HG02642 (cell line): Measurements from ENCODE around the gene SHISAL2A.

Experiments used
- ATAC-seq: cut with Tn5 transposase; IDR thresholded peaks from one replicate; pipeline ENCODE4 v1.9.1; 2021; ENCODE audit warnings: mild to moderate bottlenecking; ENCODE audit not compliant: unreplicated experiment, poor library complexity

Gene SHISAL2A

GRCh38 chr1:52658795-52659194, 25.8 kb downstream of the SHISAL2A start:
- no peak for ATAC-seq

- ATAC-seq, result no peak
Measured at GRCh38 chr1:52659356-52659755, 26.4 kb downstream of the SHISAL2A start.

DNA sequence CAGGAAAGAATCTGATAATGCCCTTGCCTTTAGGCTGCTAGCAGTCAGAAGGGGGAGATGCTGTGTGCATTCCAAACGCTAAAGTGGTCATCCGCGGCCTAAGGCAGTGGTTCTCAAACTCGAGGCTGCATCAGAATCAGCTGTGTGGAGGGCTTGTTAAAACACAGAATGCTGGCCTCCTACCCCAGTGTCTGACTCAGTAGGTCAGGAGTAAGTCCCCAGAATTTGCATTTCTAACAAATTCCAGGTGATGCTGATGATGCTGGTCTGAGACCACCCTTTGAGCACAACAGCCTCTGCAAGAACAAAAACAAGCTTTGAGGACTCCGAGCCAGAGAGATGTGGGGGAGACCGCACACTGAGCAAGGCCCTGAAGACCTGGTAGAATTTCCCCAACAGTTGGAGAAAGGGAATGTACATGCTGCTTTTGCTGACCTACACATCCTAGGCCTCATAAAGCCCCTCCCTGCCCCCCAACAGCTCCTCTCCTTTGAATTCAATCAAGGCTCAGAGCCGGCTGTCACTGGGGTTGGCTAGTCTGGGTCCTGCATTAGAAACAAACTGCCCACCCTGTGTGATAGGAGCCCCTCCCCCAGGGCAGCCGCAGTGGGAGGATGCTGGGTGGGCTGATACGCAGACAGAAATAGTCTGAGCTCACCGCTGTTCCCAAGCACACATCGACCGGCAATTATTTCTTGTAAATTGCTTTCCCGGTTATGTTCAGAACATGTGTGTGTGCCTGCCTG, 27.1 kb downstream of the SHISAL2A start:
- no peak for ATAC-seq

- no peak for ATAC-seq
Measured at GRCh38 chr1:52660807-52661206, 27.8 kb downstream of the SHISAL2A start.

DNA sequence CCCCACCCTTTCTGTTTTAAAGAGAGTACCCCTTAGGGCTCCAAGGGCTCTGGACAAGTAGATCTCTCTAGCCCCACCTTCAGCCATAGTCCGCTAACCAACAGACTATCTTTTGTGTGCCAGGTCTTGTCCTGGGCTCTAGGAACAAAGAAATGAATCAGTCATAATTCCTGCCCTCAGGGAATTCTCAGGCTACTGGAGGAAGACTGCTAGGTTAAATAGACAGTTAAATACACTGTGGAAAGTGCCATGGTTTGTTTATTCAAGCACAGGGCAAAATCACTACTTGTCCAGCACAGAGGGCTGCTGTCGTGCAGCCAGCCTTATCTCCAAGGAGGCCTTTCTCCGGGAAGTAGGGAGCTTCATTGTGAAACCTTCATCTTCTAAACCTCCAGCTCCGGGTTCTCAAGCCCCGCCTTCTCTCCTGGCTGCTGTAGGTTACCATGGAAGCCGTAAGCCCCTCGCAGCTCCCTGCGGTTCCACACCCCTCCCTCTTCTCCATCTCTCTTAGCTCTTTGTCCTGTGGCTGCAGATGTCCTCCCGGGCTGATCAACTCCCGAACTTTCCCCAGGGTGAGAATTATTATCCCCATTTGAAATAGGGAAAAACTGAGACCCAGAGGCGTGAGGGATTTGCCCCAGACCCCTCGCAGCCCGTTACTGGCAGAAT, 29.8 kb downstream of the SHISAL2A start:
- no peak for ATAC-seq

DNA sequence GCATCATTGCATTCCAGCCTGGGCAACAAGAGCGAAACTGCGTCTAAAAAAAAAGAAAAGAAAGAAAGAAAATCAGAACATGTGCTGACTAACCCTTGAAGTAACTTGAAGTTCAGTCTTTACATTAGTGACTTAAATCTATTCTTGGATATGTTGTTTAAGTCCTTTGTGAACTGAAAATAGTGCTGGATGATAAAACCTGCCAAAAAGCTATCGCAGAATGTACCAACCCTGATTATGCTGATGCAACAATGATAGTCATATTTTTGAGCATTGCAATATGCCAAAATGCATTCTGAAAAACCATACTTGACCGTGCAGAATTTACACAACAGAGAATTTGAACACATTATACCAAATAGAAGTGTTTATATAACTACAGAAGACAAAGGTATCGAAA, 30.7 kb downstream of the SHISAL2A start:
- no peak for ATAC-seq

- ATAC-seq, result no peak
Measured at GRCh38 chr1:52665006-52665941, 32.3 kb downstream of the SHISAL2A start.

DNA sequence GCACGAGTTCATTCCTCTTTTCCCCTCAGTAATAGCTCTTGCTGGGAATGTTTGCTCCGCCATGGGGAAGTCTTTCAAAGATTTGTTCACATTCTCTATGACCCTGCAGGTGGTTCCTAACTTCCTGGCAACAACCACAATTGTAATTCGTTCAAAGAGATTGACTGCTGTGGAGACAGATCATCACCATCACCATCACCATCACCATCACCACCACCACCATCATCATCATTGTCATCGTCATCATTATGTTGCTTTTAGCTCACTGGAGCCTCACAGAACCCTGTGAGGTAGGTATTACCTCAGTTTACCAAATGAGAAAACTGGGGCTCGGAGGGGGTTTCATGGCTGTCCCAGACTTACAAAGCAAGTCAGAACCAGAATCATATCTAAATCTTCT, 34.3 kb downstream of the SHISAL2A start:
- ATAC-seq, result no peak

- no peak for ATAC-seq
Measured at GRCh38 chr1:52667984-52668383, 35.0 kb downstream of the SHISAL2A start.

- no peak for ATAC-seq
Measured at GRCh38 chr1:52668711-52669110, 35.7 kb downstream of the SHISAL2A start.

DNA sequence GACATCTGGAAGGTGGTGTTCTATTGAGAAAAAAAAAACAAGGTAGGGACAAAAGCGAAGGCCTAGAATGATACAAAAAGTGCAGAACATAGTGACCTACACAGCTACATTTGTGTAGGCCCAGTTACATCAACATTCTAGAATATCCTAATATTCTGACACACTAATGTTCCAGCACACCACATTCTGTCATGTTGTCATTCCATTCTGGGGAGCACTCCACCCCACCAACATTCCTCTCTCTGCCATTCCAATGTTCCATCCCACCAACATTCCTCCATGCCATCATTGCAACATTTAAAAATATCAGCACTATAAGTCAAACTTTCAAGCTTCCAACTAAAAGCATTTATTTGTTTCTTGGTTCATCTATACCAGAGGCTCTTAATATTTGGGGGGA, 36.7 kb downstream of the SHISAL2A start:
- ATAC-seq, result no peak

- no peak for ATAC-seq
Measured at GRCh38 chr1:52670604-52671003, 37.6 kb downstream of the SHISAL2A start.

DNA sequence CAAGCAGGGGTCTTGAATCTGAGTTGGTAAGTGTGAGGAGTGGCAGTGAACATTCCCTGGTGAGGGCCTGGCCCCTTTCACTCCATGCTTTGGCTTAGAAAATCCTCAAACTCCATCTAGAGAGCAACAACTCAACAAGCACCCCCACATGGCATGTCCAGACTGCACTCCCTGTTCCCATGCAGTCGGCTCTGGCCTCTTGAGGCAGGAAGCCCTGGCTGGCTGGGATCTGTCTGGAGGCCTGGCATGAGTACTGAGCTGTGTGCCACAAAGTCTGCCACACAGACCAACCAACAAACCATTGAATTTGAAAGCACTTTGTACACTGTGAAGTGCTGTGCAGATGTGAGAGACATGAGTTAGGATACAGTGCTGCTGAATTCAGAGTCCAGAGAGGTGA, 40.0 kb downstream of the SHISAL2A start:
- ATAC-seq, result no peak

- no peak for ATAC-seq
Measured at GRCh38 chr1:52673513-52673912, 40.5 kb downstream of the SHISAL2A start.

DNA sequence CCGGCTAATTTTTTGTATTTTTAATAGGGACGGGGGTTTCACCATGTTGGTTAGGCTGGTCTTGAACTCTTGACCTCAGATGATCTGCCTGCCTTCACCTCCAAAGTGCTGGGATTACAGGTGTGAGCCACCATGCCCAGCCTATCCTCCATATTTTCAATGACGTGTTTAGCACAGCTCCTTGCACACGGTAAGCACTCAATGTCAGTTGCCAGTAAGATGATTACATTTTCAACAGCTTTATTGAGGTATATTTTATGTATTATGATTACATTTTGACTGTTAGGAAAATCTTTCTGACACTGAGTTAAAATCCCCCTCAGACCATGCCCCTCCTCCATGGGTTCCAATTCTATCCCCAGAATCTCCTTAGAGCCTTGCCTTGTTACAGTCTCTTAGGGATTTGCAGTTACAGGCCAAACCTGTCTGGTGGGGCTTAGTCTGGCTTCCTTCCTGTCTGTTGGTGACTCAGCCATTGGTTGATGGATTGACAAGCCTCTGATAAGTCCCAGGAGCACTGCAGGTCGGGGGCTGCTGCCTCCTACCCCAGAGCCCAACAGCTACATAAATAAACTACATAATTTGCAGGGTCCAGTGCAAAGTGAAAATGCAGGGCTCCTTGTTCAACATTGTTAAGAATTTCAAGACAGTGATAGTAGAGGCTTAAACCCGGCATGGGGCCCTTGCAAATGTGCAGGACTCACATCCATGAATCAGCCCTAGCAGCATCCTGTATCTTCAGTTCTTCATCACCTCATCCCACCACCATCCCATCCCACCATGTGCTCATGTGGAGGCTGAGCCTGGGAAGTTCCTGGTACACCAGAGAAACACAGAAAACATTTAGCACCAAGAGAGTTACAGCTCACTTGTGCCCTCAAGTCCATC, 41.8 kb downstream of the SHISAL2A start:
- no peak for ATAC-seq

DNA sequence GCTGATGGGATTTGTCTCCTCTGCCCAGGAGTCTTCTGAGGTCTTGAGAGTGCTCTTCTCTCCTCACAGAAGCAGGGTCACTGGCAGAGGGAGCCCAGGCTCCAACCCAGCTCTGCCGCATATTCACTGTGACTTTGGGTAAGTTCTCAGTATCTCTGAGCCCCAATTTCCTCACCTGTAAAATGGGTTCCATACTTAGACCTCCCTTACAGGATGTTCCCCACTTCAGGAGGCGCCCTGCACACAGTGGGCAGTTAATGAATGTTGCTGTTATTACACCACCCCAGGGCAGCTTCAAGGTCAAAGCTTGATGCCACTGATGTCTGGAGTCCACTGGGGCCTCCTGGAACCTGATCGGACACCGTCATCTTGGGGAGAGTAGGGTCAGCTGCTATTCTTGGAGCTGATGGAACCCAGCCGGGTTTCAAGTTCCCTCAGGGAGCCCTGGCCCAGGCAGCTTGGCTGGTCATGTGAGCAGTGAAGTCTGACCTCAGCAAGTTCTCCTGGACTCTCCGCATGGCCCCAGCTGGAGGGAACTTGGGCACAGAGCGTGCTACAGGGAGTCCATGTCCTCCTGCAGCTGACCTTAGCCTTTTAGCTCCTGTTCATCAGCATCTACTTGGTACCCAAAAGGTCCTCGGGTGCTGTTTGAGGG, 43.4 kb downstream of the SHISAL2A start:
- no peak for ATAC-seq

- ATAC-seq, result no peak
Measured at GRCh38 chr1:52677076-52677806, 44.3 kb downstream of the SHISAL2A start.

DNA sequence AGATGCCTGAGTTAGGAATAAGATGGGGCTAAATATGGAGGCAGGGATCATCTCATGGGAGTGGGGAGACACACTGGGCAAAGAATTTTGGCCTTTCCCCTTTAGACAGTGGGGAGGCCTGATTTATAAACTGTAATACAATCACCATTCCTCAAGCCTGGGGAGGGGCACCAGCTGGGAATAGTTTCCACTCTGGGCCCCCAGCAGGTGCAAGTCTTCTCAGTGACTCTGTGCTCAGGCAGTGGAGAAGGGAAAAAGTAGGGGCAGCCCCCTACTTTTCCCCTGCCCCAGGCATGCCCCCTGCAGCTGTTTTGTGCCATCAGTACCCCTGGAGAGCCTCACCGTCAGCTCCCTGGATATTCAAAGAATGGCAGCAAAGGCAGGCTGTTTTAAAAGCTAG, 46.1 kb downstream of the SHISAL2A start:
- ATAC-seq, result no peak

DNA sequence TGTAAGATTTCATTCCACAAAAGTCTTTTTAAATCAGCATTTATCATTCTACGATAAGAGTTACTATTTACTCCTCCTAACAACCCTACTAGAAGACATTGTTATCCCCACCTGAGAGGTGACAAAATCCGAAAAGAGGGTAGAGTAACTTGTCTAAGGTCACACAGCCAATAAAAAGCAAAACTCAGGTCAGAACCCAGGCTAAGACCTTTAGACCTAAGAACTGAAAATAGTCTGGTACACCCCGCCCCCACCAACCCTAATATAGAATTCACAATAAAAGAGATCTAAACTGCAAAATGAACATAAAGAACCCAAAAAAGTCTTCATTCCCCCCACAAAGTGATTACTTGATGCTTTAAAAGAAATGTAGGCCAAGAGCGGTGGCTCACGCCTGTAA, 46.5 kb downstream of the SHISAL2A start:
- ATAC-seq, result no peak
